ENCODE data around the gene ARHGEF9.
"Not testable (repeated sequence)": the region's sequence is repeated elsewhere in the genome, so short reads cannot be mapped to it uniquely, and the experiment has no call there.

Gene ARHGEF9

GRCh38 chrX:63658920-63659319 is 126.1 kb downstream of the ARHGEF9 start:
- no peak for DNase-seq (ENCODE audit: low spot score)

GRCh38 chrX:63657821-63658220 is 127.2 kb downstream of the ARHGEF9 start:
- DNase-seq (ENCODE audit: low spot score), result no peak

- no peak for DNase-seq (ENCODE audit: low spot score)
These were observed 128.0 kb downstream of the ARHGEF9 start for GRCh38 chrX:63656871-63657580.

GRCh38 chrX:63652086-63652765 is 132.8 kb downstream of the ARHGEF9 start:
- DNase-seq (ENCODE audit: low spot score), result no peak

GRCh38 chrX:63645748-63646147 is 139.3 kb downstream of the ARHGEF9 start:
- DNase-seq (ENCODE audit: low spot score), result not testable (repeated sequence)

GRCh38 chrX:63635750-63636149 is 149.3 kb downstream of the ARHGEF9 start:
- DNase-seq (ENCODE audit: low spot score), result no peak

GRCh38 chrX:63613531-63614028 is 171.4 kb downstream of the ARHGEF9 start:
- no peak for DNase-seq (ENCODE audit: low spot score)

GRCh38 chrX:63585936-63586335 is 199.1 kb downstream of the ARHGEF9 start:
- no peak for DNase-seq (ENCODE audit: low spot score)
